Ectodermal cell (in vitro differentiated cells): ENCODE data around the gene BTBD9.
A peak's percentile ranks its signal among the peaks of the same experiment; 100 is the strongest.

ENCODE experiments used
- H3K27ac ChIP-seq: 2 replicates; pipeline ENCODE4 v1.7.0; 2013; ENCODE audit warnings: mild to moderate bottlenecking, low read depth, low read length; ENCODE audit not compliant: insufficient read depth, poor library complexity, severe bottlenecking
- H3K27me3 ChIP-seq: 2 replicates; pipeline ENCODE4 v1.7.0; 2013; ENCODE audit warnings: mild to moderate bottlenecking, low read length; ENCODE audit not compliant: insufficient read depth, control insufficient read depth, poor library complexity, severe bottlenecking
- H3K36me3 ChIP-seq: one replicate; pipeline ENCODE4 v1.7.0; 2013; ENCODE audit warnings: low read length; ENCODE audit not compliant: control insufficient read depth, insufficient read depth
- H3K4me1 ChIP-seq: one replicate; pipeline ENCODE4 v1.7.0; 2013; ENCODE audit warnings: low read length; ENCODE audit not compliant: control insufficient read depth, insufficient read depth
- H3K4me3 ChIP-seq: 2 replicates; pipeline ENCODE4 v1.7.0; 2013; ENCODE audit warnings: low read depth, low read length, control low read depth; ENCODE audit not compliant: insufficient read depth
- H3K9me3 ChIP-seq: 2 replicates; pipeline ENCODE4 v1.7.0; 2013; ENCODE audit warnings: mild to moderate bottlenecking, low read length, moderate library complexity; ENCODE audit not compliant: control insufficient read depth
- WGBS, 2 experiments: methylation state at CpG; one replicate each; pipeline ENCODE4 v1.1.7; 2013; ENCODE audit warnings: missing lambda C conversion rate in 2 of 2; 5-methylcytosine and 5-hydroxymethylcytosine counted together

Gene BTBD9

DNA sequence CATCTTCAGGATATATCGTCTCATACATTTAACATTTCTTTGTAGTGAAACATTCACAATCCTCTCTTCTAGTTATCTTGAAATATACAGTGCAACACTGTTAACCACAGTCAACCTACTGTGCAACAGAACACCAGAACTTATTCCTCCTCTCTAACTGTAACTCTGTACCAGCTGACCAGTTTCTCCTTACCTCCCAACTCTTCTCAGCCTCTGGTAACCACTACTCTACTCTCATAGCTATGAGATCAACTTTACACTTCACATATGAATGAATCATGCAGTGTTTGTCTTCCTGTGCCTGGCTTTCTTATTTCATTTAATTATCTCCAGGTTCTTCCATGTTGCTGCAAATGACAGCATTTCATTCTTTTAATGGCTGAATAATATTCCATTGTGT is 337.6 kb downstream of the BTBD9 start:
- no peaks in the 10 kb centered on the region for H3K9me3 ChIP-seq
- no peak overlapping the region for H3K4me3 ChIP-seq
- H3K27ac ChIP-seq, result no peak overlapping the region
- H3K27me3 ChIP-seq, result no peaks in the 10 kb centered on the region
- H3K4me1 ChIP-seq, result no peaks in the 10 kb centered on the region
- H3K36me3 ChIP-seq, result no peaks in the 10 kb centered on the region
- 93 to 100% methylated on average over 1 of the region's 1 CpG for WGBS, 2 experiments

DNA sequence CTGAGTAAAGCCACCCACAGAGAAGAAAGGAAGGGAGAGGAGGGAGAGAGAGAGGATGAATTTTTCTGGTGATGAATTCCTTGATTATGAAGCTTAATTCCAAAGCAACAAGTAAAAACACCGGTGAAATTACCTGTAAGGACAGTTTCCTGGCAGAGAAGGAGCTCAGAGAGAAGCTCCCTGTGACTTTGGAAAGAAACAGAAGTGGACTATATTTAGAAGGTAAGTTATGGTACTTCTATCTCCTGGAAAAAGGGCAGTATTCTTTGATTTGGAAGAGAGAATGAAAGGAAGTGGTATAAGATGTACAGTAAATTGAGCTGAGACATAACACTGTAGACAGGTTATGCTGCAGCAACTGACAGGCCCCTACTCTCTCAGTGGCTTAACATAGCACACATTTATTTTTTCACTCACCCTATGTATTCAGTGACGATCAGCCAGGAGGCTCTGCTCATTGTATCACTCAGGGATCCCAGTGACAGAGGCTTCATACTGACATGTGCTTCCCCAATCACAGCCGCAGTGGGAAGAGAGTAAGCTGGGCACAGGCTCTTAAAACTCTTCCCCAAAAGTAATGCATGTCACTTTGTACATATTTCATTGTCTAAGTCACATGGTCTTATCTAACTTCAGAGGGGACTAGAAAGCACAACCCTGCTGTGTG is 349.5 kb downstream of the BTBD9 start:
- no peak overlapping the region for H3K4me3 ChIP-seq
- WGBS, 2 experiments, result 56 to 66% methylated on average over 3 of the region's 3 CpGs
- H3K4me1 ChIP-seq, result peaks cover 6% of the 10 kb centered on the region
- H3K27ac ChIP-seq, result no peak overlapping the region
- H3K9me3 ChIP-seq, result no peaks in the 10 kb centered on the region
- H3K36me3 ChIP-seq, result no peaks in the 10 kb centered on the region
- H3K27me3 ChIP-seq, result no peaks in the 10 kb centered on the region

DNA sequence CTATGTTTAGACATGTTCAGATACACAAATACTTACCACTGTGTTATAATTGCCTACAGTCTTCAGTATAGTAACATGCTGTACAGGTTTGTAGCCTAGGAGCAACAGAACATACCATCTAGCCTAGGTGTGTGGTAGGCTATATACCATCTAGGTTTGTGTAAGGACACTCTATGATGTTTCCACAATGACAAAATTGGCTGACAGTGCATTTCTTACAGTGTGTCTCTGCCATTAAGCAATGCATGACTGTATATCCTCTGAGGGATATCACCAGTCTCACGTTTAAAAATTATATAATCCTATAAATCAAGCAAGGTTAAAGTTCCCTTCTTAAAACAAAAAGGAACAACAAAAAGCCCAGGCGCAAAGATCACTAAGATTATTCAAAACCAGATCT is 352.2 kb downstream of the BTBD9 start:
- H3K4me1 ChIP-seq, result peaks cover 22% of the 10 kb centered on the region
- no peak overlapping the region for H3K4me3 ChIP-seq
- H3K27me3 ChIP-seq, result no peaks in the 10 kb centered on the region
- H3K9me3 ChIP-seq, result no peaks in the 10 kb centered on the region
- 100% methylated on average over 1 of the region's 2 CpGs for WGBS, 2 experiments
- H3K36me3 ChIP-seq, result no peaks in the 10 kb centered on the region
- no peak overlapping the region for H3K27ac ChIP-seq

DNA sequence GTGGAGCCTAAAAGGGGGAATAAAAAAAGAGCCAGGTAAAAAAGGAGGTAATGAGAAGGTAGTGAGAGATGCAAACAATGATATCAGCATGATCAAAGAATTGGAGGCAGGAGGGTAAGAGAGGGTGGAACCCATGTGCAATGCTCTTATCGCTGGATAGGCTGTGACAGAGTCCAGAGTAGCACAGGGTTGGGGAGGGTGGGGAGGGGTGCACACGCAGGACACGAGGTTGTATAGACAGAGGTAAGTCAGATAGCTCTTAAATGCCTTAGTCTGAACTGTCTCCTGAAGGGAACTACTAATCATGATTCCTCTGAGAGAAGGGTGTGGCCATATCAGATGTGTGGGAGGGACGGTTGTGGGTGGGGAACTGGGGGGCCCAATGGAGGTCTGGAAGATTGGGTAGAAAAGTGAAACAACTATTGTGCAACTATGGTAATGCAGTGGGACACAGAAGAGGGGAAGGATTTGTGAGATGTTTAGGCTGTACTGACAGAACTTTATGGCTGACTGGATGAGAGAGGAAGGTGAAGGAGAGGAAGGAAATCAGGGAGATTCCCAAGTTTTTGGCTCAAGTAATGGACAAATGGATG is 354.8 kb downstream of the BTBD9 start:
- Histone ChIP-seq H3K36me3 (no peaks in the 10 kb centered on the region), H3K4me3 (no peak overlapping the region), H3K9me3 (no peaks in the 10 kb centered on the region), H3K27me3 (no peaks in the 10 kb centered on the region), H3K4me1 (peaks cover 37% of the 10 kb centered on the region), H3K27ac (no peak overlapping the region)
- 95 to 97% methylated on average over 4 of the region's 4 CpGs for WGBS, 2 experiments

DNA sequence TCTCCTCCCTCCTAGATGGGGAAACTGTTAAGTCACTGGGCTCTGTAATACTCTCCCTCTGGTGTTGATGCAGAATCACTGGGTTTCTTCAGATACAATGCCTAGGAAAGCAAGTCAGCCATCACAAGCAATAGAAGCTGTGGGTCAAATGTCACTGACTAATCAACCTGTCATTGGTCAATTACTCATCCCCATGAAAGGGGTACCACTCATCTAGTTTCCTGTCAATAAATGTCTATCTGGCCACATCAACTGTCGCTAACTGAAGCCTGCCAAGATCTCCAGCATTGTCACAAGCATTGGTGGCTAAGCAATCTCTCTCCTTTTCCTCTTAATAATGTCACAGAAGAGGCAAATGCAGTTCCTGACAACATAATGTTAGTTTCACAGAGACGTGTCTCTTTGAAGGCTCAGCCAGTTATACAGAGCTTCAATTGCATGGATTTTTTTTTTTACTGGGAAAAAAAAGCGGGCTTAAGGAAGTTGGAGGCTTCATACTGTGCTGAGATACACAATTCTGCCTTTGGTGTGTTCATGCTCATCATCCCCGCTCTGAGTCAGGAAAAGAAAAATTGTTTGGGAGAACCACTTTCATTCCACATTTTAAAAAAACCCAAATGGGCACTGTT is 355.9 kb downstream of the BTBD9 start:
- WGBS, 2 experiments, result 88 to 90% methylated on average over 4 of the region's 4 CpGs
- Histone ChIP-seq H3K4me1 (peaks cover 44% of the 10 kb centered on the region), H3K36me3 (no peaks in the 10 kb centered on the region), H3K4me3 (no peak overlapping the region), H3K27me3 (no peaks in the 10 kb centered on the region), H3K9me3 (no peaks in the 10 kb centered on the region), H3K27ac (no peak overlapping the region)

DNA sequence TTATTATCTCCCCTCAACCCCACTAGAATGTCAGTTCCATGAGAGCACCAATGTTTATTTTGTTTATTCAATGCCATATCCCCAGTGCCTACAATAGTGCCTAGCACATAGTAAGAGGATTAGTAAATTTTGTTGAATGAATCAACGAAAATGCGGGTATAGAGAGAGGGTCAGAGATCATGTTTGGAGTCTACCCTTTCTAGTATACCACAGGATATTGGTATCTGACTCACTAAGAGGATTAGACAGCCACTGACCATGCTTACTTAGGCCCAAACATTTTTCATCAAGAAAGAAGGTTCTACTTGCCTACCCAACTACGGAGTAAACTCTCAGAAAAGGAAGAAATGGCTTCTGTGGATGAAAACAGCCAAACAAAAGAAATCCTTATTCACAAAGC is 356.8 kb downstream of the BTBD9 start:
- Histone ChIP-seq H3K27ac (no peak overlapping the region), H3K36me3 (no peaks in the 10 kb centered on the region), H3K4me1 (peaks cover 49% of the 10 kb centered on the region), H3K9me3 (no peaks in the 10 kb centered on the region), H3K27me3 (no peaks in the 10 kb centered on the region), H3K4me3 (no peak overlapping the region)
- WGBS, 2 experiments, result 94 to 99% methylated on average over 3 of the region's 3 CpGs

DNA sequence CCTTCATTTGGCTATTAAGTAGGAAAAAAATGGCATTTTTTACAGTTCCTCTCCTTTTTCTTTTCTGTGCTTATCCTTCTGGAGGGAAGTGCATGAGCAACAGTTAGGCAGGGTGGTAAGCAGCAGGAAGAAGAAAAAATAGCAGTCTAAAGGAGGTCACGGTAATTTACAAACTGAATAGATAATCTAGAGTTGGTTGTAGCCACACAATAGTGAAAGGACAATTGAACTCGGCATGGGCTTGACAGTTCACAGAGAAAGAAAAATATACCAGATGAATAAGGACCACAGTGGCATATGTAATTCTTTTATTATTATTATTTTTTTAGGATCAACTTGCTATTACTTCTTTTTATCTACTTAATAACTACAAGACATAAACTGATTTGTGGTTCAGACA is 358.6 kb downstream of the BTBD9 start:
- Histone ChIP-seq H3K36me3 (no peaks in the 10 kb centered on the region), H3K4me1 (peaks cover 49% of the 10 kb centered on the region), H3K4me3 (no peak overlapping the region), H3K27me3 (no peaks in the 10 kb centered on the region), H3K9me3 (no peaks in the 10 kb centered on the region), H3K27ac (no peak overlapping the region)
- 13 to 15% methylated on average over 2 of the region's 2 CpGs for WGBS, 2 experiments

DNA sequence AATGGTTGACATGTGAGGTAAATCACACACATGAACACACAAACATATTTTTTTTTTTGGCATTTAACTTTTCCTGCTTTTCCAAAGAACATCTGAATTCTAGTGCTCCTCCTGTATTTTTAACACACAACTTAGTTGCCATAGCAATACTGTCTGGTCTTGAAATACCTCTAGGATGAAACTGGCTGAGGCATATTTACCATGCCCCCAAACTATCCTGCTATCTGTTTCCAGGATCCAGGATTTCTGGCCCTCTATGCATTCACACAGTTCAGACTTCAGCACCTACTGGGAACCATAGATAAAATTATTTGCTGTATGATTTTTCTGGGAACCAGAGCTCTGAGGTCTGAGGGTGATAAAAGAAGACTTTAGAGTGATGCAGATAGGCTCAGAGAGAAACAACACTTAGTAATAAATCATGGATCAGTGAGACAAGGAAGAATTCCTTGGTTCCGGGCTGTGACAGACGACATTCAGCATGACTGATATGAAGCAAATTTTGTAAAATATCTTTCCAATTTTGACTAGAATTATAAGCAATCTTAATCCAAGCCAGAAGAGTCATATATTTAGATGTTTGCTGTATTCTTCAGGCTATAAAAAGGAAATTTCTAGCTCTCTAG is 359.7 kb downstream of the BTBD9 start:
- Histone ChIP-seq H3K27me3 (no peaks in the 10 kb centered on the region), H3K36me3 (no peaks in the 10 kb centered on the region), H3K9me3 (no peaks in the 10 kb centered on the region), H3K27ac (no peak overlapping the region), H3K4me3 (no peak overlapping the region), H3K4me1 (peaks cover 49% of the 10 kb centered on the region)
- WGBS, 2 experiments, result 83 to 94% methylated on average over 1 to 2 of the region's 2 CpGs

DNA sequence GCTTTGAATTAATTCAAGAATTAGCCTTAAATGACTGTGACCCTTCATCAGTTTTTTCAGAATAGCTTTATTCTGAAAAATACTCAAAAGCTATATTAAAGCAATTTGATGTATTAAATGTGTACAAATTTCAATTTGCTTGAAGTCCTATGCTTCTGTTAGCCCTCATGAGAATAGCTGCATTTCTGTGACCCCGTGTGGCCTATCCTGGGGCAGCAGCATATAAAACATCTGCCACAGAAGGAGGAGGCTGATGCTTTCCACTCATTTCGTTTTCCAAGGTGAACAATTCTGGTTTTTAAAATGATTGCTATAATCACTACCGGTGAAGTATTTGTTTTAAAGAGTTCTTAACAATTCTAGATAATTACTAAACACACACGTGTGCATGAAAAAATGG is 360.3 kb downstream of the BTBD9 start:
- Histone ChIP-seq H3K27ac (no peak overlapping the region), H3K9me3 (no peaks in the 10 kb centered on the region), H3K4me3 (no peak overlapping the region), H3K4me1 (peaks cover 48% of the 10 kb centered on the region), H3K27me3 (no peaks in the 10 kb centered on the region), H3K36me3 (no peaks in the 10 kb centered on the region)
- 71 to 81% methylated on average over 2 to 3 of the region's 4 CpGs for WGBS, 2 experiments

DNA sequence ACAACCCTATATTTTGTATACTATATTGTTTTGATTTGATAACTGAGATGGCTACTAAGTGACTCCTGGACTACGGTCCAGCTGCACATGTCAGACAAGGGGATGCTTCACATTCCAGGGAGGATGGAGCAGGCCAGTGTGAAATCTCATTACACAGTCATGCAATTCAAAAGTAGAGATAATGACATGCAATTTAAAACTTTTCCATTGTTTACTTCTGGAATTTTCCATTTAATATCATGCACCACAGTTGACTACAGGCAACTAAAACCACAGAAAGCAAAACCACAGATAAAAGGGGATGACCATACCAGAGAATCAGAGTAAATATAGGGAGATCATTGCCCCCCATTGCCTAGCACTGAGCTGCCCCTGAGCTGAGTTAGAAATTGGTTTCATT is 366.4 kb downstream of the BTBD9 start:
- Histone ChIP-seq H3K9me3 (no peaks in the 10 kb centered on the region), H3K27ac (peak overlapping the region; percentile 78), H3K36me3 (no peaks in the 10 kb centered on the region), H3K4me1 (peaks cover 37% of the 10 kb centered on the region), H3K27me3 (no peaks in the 10 kb centered on the region), H3K4me3 (no peak overlapping the region)
- WGBS, 2 experiments, result 67 to 71% methylated on average over 1 of the region's 1 CpG
